Activated naive CD4-positive, alpha-beta T cell treated with anti-CD3 and anti-CD28 coated beads, Interleukin-2, amount 50 U/mL, for 24 hours (primary cell): ENCODE results near the gene ETFBKMT.
A peak's percentile ranks its signal among the peaks of the same experiment; 100 is the strongest.
"Not testable (repeated sequence)": the region's sequence is repeated elsewhere in the genome, so short reads cannot be mapped to it uniquely, and the experiment has no call there.

Experiments
- H3K27ac Mint-ChIP-seq: one replicate; pipeline ENCODE4 v1.8.0; 2021; ENCODE audit warnings: mild to moderate bottlenecking, mixed read lengths
- H3K27me3 Mint-ChIP-seq: one replicate; pipeline ENCODE4 v1.8.0; 2021; ENCODE audit warnings: mixed read lengths
- H3K36me3 Mint-ChIP-seq: one replicate; pipeline ENCODE4 v1.8.0; 2021; ENCODE audit warnings: mixed read lengths
- H3K4me1 Mint-ChIP-seq: one replicate; pipeline ENCODE4 v1.8.0; 2021; ENCODE audit warnings: mixed read lengths
- H3K4me3 Mint-ChIP-seq: one replicate; pipeline ENCODE4 v1.8.0; 2021; ENCODE audit warnings: mild to moderate bottlenecking, mixed read lengths
- H3K9me3 Mint-ChIP-seq: one replicate; pipeline ENCODE4 v1.8.0; 2021; ENCODE audit warnings: mixed read lengths

Gene ETFBKMT

GRCh38 chr12:31644536-31644935, 15.0 kb upstream of the ETFBKMT start:
- H3K27me3 Mint-ChIP-seq, result no peaks in the 10 kb centered on the region
- H3K9me3 Mint-ChIP-seq, result no peaks in the 10 kb centered on the region
- H3K4me1 Mint-ChIP-seq, result no peaks in the 10 kb centered on the region
- no peak overlapping the region for H3K4me3 Mint-ChIP-seq
- H3K27ac Mint-ChIP-seq, result no peak overlapping the region
- H3K36me3 Mint-ChIP-seq, result no peaks in the 10 kb centered on the region

- no peaks in the 10 kb centered on the region for H3K27me3 Mint-ChIP-seq
- H3K36me3 Mint-ChIP-seq, result no peaks in the 10 kb centered on the region
- no peaks in the 10 kb centered on the region for H3K4me1 Mint-ChIP-seq
- no peaks in the 10 kb centered on the region for H3K9me3 Mint-ChIP-seq
- no peak overlapping the region for H3K27ac Mint-ChIP-seq
- H3K4me3 Mint-ChIP-seq, result no peak overlapping the region
Observed at GRCh38 chr12:31645924-31646323, 13.6 kb upstream of the ETFBKMT start.

GRCh38 chr12:31647086-31647491, 12.4 kb upstream of the ETFBKMT start:
- Mint-ChIP-seq H3K27me3 (no peaks in the 10 kb centered on the region), H3K4me1 (no peaks in the 10 kb centered on the region), H3K27ac (no peak overlapping the region), H3K9me3 (no peaks in the 10 kb centered on the region), H3K36me3 (no peaks in the 10 kb centered on the region), H3K4me3 (no peak overlapping the region)

GRCh38 chr12:31650918-31651317, 8.6 kb upstream of the ETFBKMT start:
- peak overlapping the region; percentile 20 for H3K4me3 Mint-ChIP-seq

GRCh38 chr12:31651893-31652521, 7.5 kb upstream of the ETFBKMT start:
- H3K27me3 Mint-ChIP-seq, result no peaks in the 10 kb centered on the region
- no peaks in the 10 kb centered on the region for H3K36me3 Mint-ChIP-seq
- peak overlapping the region; percentile 36 for H3K4me3 Mint-ChIP-seq
- H3K4me1 Mint-ChIP-seq, result peaks cover 13% of the 10 kb centered on the region
- no peak overlapping the region for H3K27ac Mint-ChIP-seq
- H3K9me3 Mint-ChIP-seq, result no peaks in the 10 kb centered on the region

More at GRCh38 chr12:31650918-31651317, 8.6 kb upstream of the ETFBKMT start:
- Mint-ChIP-seq H3K4me1 (peaks cover 13% of the 10 kb centered on the region), H3K27ac (no peak overlapping the region), H3K36me3 (no peaks in the 10 kb centered on the region), H3K27me3 (no peaks in the 10 kb centered on the region), H3K9me3 (no peaks in the 10 kb centered on the region)

GRCh38 chr12:31655208-31655607, 4.3 kb upstream of the ETFBKMT start:
- no peak overlapping the region for H3K4me3 Mint-ChIP-seq
- peaks cover 28% of the 10 kb centered on the region for H3K4me1 Mint-ChIP-seq
- H3K27ac Mint-ChIP-seq, result no peak overlapping the region
- no peaks in the 10 kb centered on the region for H3K36me3 Mint-ChIP-seq
- H3K27me3 Mint-ChIP-seq, result no peaks in the 10 kb centered on the region
- H3K9me3 Mint-ChIP-seq, result no peaks in the 10 kb centered on the region

- no peak overlapping the region for H3K27ac Mint-ChIP-seq
- H3K36me3 Mint-ChIP-seq, result no peaks in the 10 kb centered on the region
Observed at GRCh38 chr12:31655792-31656191, 3.7 kb upstream of the ETFBKMT start.

GRCh38 chr12:31658471-31659086, 909 bp upstream of the ETFBKMT start:
- Mint-ChIP-seq H3K4me3 (peak overlapping the region; percentile 94), H3K27me3 (no peaks in the 10 kb centered on the region), H3K4me1 (peaks cover 23% of the 10 kb centered on the region), H3K9me3 (no peaks in the 10 kb centered on the region), H3K27ac (peak overlapping the region; percentile 97), H3K36me3 (peaks cover 2% of the 10 kb centered on the region)

More at GRCh38 chr12:31655792-31656191, 3.7 kb upstream of the ETFBKMT start:
- Mint-ChIP-seq H3K9me3 (no peaks in the 10 kb centered on the region), H3K27me3 (no peaks in the 10 kb centered on the region), H3K4me1 (peaks cover 31% of the 10 kb centered on the region), H3K4me3 (no peak overlapping the region)

- no peaks in the 10 kb centered on the region for H3K9me3 Mint-ChIP-seq
- H3K36me3 Mint-ChIP-seq, result peaks cover 4% of the 10 kb centered on the region
- peaks cover 23% of the 10 kb centered on the region for H3K4me1 Mint-ChIP-seq
- no peaks in the 10 kb centered on the region for H3K27me3 Mint-ChIP-seq
- H3K4me3 Mint-ChIP-seq, result no peak overlapping the region
- no peak overlapping the region for H3K27ac Mint-ChIP-seq
Observed at GRCh38 chr12:31662176-31662849, 2.8 kb downstream of the ETFBKMT start.

GRCh38 chr12:31663576-31663975, 4.1 kb downstream of the ETFBKMT start:
- Mint-ChIP-seq H3K27ac (no peak overlapping the region), H3K4me1 (peaks cover 15% of the 10 kb centered on the region), H3K36me3 (peaks cover 4% of the 10 kb centered on the region), H3K27me3 (no peaks in the 10 kb centered on the region), H3K9me3 (no peaks in the 10 kb centered on the region), H3K4me3 (no peak overlapping the region)

- Mint-ChIP-seq H3K4me3 (no peak overlapping the region), H3K27ac (no peak overlapping the region), H3K9me3 (no peaks in the 10 kb centered on the region), H3K4me1 (peaks cover 13% of the 10 kb centered on the region), H3K36me3 (peaks cover 6% of the 10 kb centered on the region), H3K27me3 (no peaks in the 10 kb centered on the region)
Observed at GRCh38 chr12:31664038-31664437, 4.5 kb downstream of the ETFBKMT start.

- Mint-ChIP-seq H3K9me3 (no peaks in the 10 kb centered on the region), H3K4me3 (no peak overlapping the region), H3K27me3 (no peaks in the 10 kb centered on the region), H3K27ac (no peak overlapping the region), H3K4me1 (peaks cover 5% of the 10 kb centered on the region), H3K36me3 (peaks cover 22% of the 10 kb centered on the region)
Observed at GRCh38 chr12:31669020-31669419, 9.5 kb downstream of the ETFBKMT start.

- not testable (repeated sequence) for H3K27ac Mint-ChIP-seq, H3K27me3 Mint-ChIP-seq, H3K9me3 Mint-ChIP-seq, H3K4me3 Mint-ChIP-seq, H3K4me1 Mint-ChIP-seq
- peaks cover 26% of the 10 kb centered on the region for H3K36me3 Mint-ChIP-seq
Observed at GRCh38 chr12:31669582-31669981, 10.1 kb downstream of the ETFBKMT start.

GRCh38 chr12:31672521-31672920, 13.0 kb downstream of the ETFBKMT start:
- peaks cover 29% of the 10 kb centered on the region for H3K36me3 Mint-ChIP-seq
- peaks cover 12% of the 10 kb centered on the region for H3K4me1 Mint-ChIP-seq
- no peak overlapping the region for H3K27ac Mint-ChIP-seq
- H3K9me3 Mint-ChIP-seq, result no peaks in the 10 kb centered on the region
- H3K4me3 Mint-ChIP-seq, result no peak overlapping the region
- no peaks in the 10 kb centered on the region for H3K27me3 Mint-ChIP-seq

- Mint-ChIP-seq H3K4me1 (peaks cover 17% of the 10 kb centered on the region), H3K4me3 (no peak overlapping the region), H3K36me3 (peaks cover 23% of the 10 kb centered on the region), H3K9me3 (no peaks in the 10 kb centered on the region), H3K27me3 (no peaks in the 10 kb centered on the region), H3K27ac (peak overlapping the region; percentile 76)
Observed at GRCh38 chr12:31682136-31682962, 22.9 kb downstream of the ETFBKMT start.
